Caco-2 (cell line): Measurements from ENCODE around the gene TRPM6. TPM values are rescaled to one million over a fixed set of nuclear protein-coding genes. Genes with fewer than 3 reads are reported as not detected.
"Not testable (repeated sequence)": the region's sequence is repeated elsewhere in the genome, so short reads cannot be mapped to it uniquely, and the experiment has no call there.

Experiments used
- BruUV-seq: library from RNA; stranded (reverse); fragments of 400-500 nt; replicated peaks from 2 replicates; lab custom pipeline; 2021; lab: Mats Ljungman, UMichigan
- CTCF ChIA-PET: fragments of 300-600 bp; sonication (Branson Sonifier 250); formaldehyde crosslinking; loops from one replicate; lab custom pipeline; 2022; ENCODE audit warnings: antibody characterized with exemption; lab: Charles Lee
- POLR2A ChIA-PET: fragments of 300-600 bp; sonication (Branson Sonifier 250); formaldehyde crosslinking; loops from one replicate; lab custom pipeline; 2022; ENCODE audit warnings: antibody characterized with exemption; lab: Charles Lee
- DNase-seq, 2 experiments: peaks; one replicate each; pipeline versions ENCODE4 v3.0.0 to v3.0.0-alpha.2; 2020 to 2022
- H3K27me3 ChIP-seq: replicated peaks from 2 replicates; pipeline ENCODE4 v1.6.0; 2011; ENCODE audit warnings: low read length; ENCODE audit not compliant: control insufficient read depth, insufficient read depth
- H3K36me3 ChIP-seq: 2 replicates; pipeline ENCODE4 v1.5.1; 2011; ENCODE audit warnings: low read length; ENCODE audit not compliant: control insufficient read depth, insufficient read depth
- H3K4me1 ChIP-seq: fragments of 250-450 bp; sonication (Bioruptor Pico); 2 replicates; pipeline ENCODE4 v1.5.1; 2020; ENCODE audit warnings: mild to moderate bottlenecking
- H3K4me3 ChIP-seq: 2 replicates; pipeline ENCODE4 v1.5.1; 2011; ENCODE audit warnings: low read depth, mild to moderate bottlenecking, control low read depth, low read length
- H3K9me3 ChIP-seq: fragments of 250-450 bp; sonication (Bioruptor Pico); 2 replicates; pipeline ENCODE4 v1.5.1; 2020; ENCODE audit warnings: mild to moderate bottlenecking, moderate library complexity
- H3K27ac Mint-ChIP-seq: one replicate; pipeline ENCODE4 v1.8.0; 2022; ENCODE audit warnings: mixed read lengths; ENCODE audit not compliant: unreplicated experiment
- H3K27me3 Mint-ChIP-seq: one replicate; pipeline ENCODE4 v1.8.0; 2022; ENCODE audit warnings: mixed read lengths; ENCODE audit not compliant: insufficient read depth, unreplicated experiment
- H3K36me3 Mint-ChIP-seq: one replicate; pipeline ENCODE4 v1.8.0; 2022; ENCODE audit warnings: mild to moderate bottlenecking, mixed read lengths; ENCODE audit not compliant: insufficient read depth, unreplicated experiment
- H3K4me1 Mint-ChIP-seq: one replicate; pipeline ENCODE4 v1.8.0; 2022; ENCODE audit warnings: low read depth, mixed read lengths; ENCODE audit not compliant: unreplicated experiment
- H3K4me3 Mint-ChIP-seq: one replicate; pipeline ENCODE4 v1.8.0; 2022; ENCODE audit warnings: mild to moderate bottlenecking, moderate library complexity, mixed read lengths; ENCODE audit not compliant: unreplicated experiment
- H3K9me3 Mint-ChIP-seq: one replicate; pipeline ENCODE4 v1.8.0; 2022; ENCODE audit warnings: mixed read lengths; ENCODE audit not compliant: unreplicated experiment
- intact Hi-C: fragments of 100-400 bp; cut with micrococcal nuclease; formaldehyde crosslinking; loops from one replicate; pipeline ENCODE4 v1.10.0; 2022; ENCODE audit not compliant: unreplicated experiment
- total RNA-seq: library from RNA; stranded (reverse); gene quantifications from 2 replicates; pipeline ENCODE4 v1.2.3, GENCODE V29; 2022
- TF ChIP-seq, protein P1 (sequence below), 2 experiments: fragments of 200-600 bp in 1 of 2; IDR thresholded peaks; 1 replicate in 1 of 2; 2 replicates in 1 of 2; pipeline versions ENCODE4 v1.5.1 to v1.8.0; 2011 to 2022; ENCODE audit warnings: antibody characterized with exemption in 1 of 2, control low read depth in 1 of 2, inconsistent platforms in 1 of 2, low read depth in 1 of 2, low read length in 1 of 2, mild to moderate bottlenecking in 1 of 2, moderate library complexity in 1 of 2; ENCODE audit not compliant: insufficient read depth in 1 of 2, severe bottlenecking in 1 of 2, unreplicated experiment in 1 of 2

Gene TRPM6
- total RNA-seq, 1 experiment from 2014 or later = 5.0 TPM

DNA sequence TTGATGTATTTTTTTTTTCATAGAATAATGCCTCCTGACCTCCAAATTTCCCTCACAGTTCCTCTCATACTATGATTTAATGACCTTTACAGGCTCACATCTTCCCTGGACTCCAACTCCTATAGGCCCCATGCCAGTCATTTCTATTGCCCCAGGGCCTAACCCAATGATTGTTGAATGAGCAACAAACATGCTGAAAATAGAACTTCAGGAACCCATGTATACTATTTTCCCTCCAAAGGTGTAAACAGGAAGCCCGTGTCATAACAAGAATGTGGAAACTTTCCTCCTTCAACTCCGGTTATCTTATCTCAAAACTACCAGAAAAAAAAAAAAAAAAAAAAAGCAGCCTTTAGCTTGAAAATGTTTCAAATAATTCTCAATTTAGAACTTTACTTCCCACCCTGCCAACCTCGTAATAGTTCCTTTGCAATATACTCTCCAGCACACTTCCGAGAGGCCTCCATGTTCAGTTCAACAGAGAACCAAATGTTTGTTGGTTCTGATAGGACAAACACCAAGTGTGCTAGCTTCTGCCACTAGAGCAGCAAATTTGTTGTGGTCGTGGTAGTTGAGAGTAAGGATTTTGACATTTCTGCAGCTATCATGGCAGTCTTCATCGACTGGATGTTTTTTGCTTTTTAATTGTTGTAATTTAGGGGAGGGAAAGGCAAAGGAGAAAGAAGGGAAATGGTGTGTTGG is 25.8 kb downstream of the TRPM6 start:
- H3K4me3 ChIP-seq = no peak overlapping the region
- POLR2A ChIA-PET = interaction anchor here (0.6 kb wide), 1 partner anchor 86 kb away, joined by 4 read pairs; no protein-coding TSS in a partner anchor
- no peaks in the 10 kb centered on the region for H3K27me3 Mint-ChIP-seq
- no peak overlapping the region for H3K4me3 Mint-ChIP-seq
- no peak overlapping the region for H3K27ac Mint-ChIP-seq
- intact Hi-C loops = no loop called here
- no peaks in the 10 kb centered on the region for H3K36me3 Mint-ChIP-seq
- no peaks in the 10 kb centered on the region for H3K9me3 ChIP-seq
- no TSS peak for BruUV-seq
- no peaks in the 10 kb centered on the region for H3K9me3 Mint-ChIP-seq
- H3K4me1 Mint-ChIP-seq = peaks cover 7% of the 10 kb centered on the region
- no peaks in the 10 kb centered on the region for H3K36me3 ChIP-seq
- H3K4me1 ChIP-seq = no peaks in the 10 kb centered on the region
- DNase-seq = no peak
- CTCF ChIA-PET = interaction anchor here (0.6 kb wide), 1 partner anchor 91 kb away, joined by 4 read pairs; the partner anchor contains the start of gene C9orf40
- TF ChIP-seq, protein P1, sequence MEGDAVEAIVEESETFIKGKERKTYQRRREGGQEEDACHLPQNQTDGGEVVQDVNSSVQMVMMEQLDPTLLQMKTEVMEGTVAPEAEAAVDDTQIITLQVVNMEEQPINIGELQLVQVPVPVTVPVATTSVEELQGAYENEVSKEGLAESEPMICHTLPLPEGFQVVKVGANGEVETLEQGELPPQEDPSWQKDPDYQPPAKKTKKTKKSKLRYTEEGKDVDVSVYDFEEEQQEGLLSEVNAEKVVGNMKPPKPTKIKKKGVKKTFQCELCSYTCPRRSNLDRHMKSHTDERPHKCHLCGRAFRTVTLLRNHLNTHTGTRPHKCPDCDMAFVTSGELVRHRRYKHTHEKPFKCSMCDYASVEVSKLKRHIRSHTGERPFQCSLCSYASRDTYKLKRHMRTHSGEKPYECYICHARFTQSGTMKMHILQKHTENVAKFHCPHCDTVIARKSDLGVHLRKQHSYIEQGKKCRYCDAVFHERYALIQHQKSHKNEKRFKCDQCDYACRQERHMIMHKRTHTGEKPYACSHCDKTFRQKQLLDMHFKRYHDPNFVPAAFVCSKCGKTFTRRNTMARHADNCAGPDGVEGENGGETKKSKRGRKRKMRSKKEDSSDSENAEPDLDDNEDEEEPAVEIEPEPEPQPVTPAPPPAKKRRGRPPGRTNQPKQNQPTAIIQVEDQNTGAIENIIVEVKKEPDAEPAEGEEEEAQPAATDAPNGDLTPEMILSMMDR (IDR thresholded peaks at IDR 0.05; ENCODE audit: insufficient read depth in 1 of 2, low read depth in 1 of 2, low read length in 1 of 2, severe bottlenecking in 1 of 2, unreplicated experiment in 1 of 2) = no peak
- no peaks in the 10 kb centered on the region for H3K27me3 ChIP-seq

DNA sequence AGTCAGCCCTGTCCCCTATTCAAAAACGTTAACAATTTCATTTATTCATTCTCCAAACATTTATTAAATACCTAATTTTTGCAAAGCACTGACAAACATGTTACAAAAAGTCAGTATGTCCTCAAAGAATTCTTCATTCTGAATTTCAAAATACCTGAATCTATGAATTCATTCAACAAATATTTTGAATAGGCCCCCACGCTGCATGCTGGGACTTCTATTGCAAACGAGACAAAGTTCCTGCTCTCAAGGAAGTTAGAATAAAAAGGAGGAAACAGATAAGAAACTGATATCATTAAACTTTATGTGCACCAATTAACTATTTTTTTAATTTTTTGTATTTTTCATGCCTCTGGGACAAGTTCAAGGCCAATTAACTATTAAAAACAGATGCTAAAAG is 26.6 kb downstream of the TRPM6 start:
- Histone ChIP-seq H3K4me3 (no peak overlapping the region), H3K27me3 (no peaks in the 10 kb centered on the region), H3K4me1 (no peaks in the 10 kb centered on the region), H3K36me3 (no peaks in the 10 kb centered on the region), H3K9me3 (no peaks in the 10 kb centered on the region)
- Mint-ChIP-seq H3K4me3 (no peak overlapping the region), H3K9me3 (no peaks in the 10 kb centered on the region), H3K27ac (no peak overlapping the region), H3K4me1 (peaks cover 7% of the 10 kb centered on the region), H3K36me3 (no peaks in the 10 kb centered on the region), H3K27me3 (no peaks in the 10 kb centered on the region)
- ChIA-PET CTCF (no interaction called here), POLR2A (no interaction called here)
- no TSS peak for BruUV-seq
- intact Hi-C loops = no loop called here
- TF ChIP-seq, protein P1 (IDR thresholded peaks at IDR 0.05; ENCODE audit: insufficient read depth in 1 of 2, low read depth in 1 of 2, low read length in 1 of 2, severe bottlenecking in 1 of 2, unreplicated experiment in 1 of 2) = no peak
- no peak for DNase-seq

DNA sequence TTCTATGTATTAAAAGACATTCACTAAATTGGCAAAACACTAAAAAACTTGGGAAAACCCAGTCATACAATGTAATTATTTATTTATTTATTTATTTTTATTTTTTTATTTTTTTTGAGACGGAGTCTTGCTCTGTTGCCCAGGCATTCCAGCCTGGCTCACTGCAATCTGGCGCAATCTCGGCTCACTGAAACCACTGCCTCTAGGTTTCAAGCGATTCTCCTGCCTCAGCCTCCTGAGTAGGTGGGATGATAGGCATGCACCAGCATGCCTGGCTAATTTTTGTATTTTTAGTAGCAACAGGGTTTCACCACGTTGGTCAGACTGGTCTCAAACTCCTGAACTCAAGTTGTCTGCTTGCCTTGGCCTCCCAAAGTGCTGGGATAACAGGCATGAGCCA is 27.5 kb downstream of the TRPM6 start:
- H3K9me3 ChIP-seq, H3K36me3 ChIP-seq, H3K4me1 ChIP-seq, H3K4me3 Mint-ChIP-seq, H3K36me3 Mint-ChIP-seq, CTCF ChIA-PET, H3K4me1 Mint-ChIP-seq, DNase-seq, H3K27me3 ChIP-seq, POLR2A ChIA-PET, BruUV-seq, H3K9me3 Mint-ChIP-seq, H3K27ac Mint-ChIP-seq, H3K27me3 Mint-ChIP-seq, H3K4me3 ChIP-seq, intact Hi-C loops: not testable (repeated sequence)
